Measurements from ENCODE around the gene FBXW12. TPM values are rescaled to one million over a fixed set of nuclear protein-coding genes. Genes with fewer than 3 reads are reported as not detected.

Gene FBXW12
- total RNA-seq, 4 donors from 2014 or later, result not detected

DNA sequence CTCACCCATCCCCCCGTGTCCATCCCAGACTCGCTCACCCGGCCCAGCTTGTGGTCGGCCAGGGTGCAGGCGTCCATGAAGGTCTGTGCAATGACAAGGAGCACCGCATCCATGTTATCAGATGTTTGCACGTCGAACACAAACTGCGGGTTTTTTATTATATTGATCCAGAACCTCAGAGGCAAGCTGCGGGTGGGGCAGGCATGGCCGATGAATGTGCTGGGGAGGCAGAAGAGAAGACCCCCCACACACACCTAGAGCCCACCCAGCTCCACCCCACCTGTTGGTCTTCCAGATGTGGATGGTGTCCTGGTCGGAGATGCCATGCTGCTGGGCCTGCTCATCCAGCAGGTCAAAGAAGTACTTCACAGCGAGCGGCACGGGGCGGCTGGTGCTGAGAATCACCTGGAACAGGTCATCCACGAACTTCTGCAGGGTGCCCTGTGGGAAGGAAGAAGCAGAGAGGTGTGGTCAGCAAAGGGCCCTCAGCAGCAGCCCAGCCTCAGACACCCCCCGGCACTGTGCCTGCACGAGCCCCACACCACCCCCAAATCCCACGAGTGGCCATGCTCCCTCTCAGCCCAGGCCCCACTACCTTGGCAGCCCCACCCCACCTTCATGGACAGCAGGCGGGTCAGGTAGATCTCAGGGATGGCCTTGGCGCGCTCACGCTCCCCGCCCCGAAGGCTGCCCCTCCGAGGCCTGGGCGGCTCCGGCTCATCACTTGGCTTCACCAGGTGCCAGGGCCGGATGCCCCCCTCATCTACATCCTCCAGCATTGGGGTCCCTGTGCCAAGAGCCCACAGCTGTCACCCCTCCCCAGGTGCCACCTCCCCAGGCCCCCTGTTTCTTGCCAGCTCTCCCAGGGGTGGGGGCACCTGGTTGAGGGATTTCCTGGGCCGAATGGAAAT, 37.5 kb downstream of the FBXW12 start:
- peaks cover 74 to 88% of the 10 kb centered on the region in 2 donors for H3K36me3 ChIP-seq
- no peak overlapping the region for H3K27ac ChIP-seq
- intact Hi-C loops (cut with DNase I), result no loop called here
- WGBS, 2 donors, result 92 to 94% methylated on average over 18 to 27 of the region's 31 CpGs
- no peak overlapping the region for H3K4me3 ChIP-seq (replicated peaks in 1 of 3)
- H3K9me3 ChIP-seq, result no peaks in the 10 kb centered on the region
- TF ChIP-seq, protein P1, sequence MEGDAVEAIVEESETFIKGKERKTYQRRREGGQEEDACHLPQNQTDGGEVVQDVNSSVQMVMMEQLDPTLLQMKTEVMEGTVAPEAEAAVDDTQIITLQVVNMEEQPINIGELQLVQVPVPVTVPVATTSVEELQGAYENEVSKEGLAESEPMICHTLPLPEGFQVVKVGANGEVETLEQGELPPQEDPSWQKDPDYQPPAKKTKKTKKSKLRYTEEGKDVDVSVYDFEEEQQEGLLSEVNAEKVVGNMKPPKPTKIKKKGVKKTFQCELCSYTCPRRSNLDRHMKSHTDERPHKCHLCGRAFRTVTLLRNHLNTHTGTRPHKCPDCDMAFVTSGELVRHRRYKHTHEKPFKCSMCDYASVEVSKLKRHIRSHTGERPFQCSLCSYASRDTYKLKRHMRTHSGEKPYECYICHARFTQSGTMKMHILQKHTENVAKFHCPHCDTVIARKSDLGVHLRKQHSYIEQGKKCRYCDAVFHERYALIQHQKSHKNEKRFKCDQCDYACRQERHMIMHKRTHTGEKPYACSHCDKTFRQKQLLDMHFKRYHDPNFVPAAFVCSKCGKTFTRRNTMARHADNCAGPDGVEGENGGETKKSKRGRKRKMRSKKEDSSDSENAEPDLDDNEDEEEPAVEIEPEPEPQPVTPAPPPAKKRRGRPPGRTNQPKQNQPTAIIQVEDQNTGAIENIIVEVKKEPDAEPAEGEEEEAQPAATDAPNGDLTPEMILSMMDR (IDR thresholded peaks at IDR 0.05), result no peak
- no peak for TF ChIP-seq POLR2A (IDR thresholded peaks at IDR 0.05)
- no peaks in the 10 kb centered on the region for H3K27me3 ChIP-seq
- peak; percentile 0 to 1 for DNase-seq
- no peaks in the 10 kb centered on the region for H3K4me1 ChIP-seq

GRCh38 chr3:48410205-48411040, 38.4 kb downstream of the FBXW12 start:
- TF ChIP-seq, protein P1 (IDR thresholded peaks at IDR 0.05), result no peak
- TF ChIP-seq POLR2A (IDR thresholded peaks at IDR 0.05), result no peak
- peak in 1 of 2 donors; percentile 1 for DNase-seq
- Histone ChIP-seq H3K9me3 (no peaks in the 10 kb centered on the region), H3K4me1 (no peaks in the 10 kb centered on the region), H3K27me3 (no peaks in the 10 kb centered on the region), H3K27ac (no peak overlapping the region), H3K36me3 (peaks cover 81 to 90% of the 10 kb centered on the region in 2 donors), H3K4me3 (replicated peaks in 1 of 3) (no peak overlapping the region)
- intact Hi-C loops (cut with DNase I), result no loop called here
- 96 to 97% methylated on average over 11 to 14 of the region's 16 CpGs for WGBS, 2 donors

DNA sequence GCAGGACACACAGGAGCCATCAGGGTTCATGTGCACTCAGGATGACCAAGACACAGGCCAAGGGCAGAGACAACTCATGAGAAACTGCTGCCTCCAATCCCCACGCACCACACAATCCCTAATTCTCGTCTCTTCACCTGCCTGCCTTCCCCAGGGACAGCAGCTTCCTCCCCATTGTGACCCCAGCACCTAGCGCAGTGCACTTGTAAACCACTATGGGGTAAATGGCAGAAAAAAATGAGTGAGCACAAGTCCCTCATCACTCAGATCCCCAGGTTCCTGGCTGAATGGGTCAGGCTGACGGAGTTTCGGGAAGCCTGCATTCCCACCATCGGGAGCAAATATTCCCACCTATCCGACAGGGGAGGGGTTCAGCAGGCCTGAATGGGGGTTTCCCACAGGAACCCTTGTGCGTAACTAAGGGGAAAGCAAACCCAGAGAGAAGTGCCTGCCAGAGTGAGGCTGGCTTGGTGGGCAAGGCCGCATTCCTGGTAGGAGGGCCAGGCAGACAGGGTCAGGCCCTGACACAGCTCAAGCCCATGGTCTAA, 39.1 kb downstream of the FBXW12 start:
- intact Hi-C loops (cut with DNase I), result no loop called here
- 93 to 98% methylated on average over 9 of the region's 9 CpGs for WGBS, 2 donors
- DNase-seq, result no peak
- no peaks in the 10 kb centered on the region for H3K9me3 ChIP-seq
- no peak overlapping the region for H3K27ac ChIP-seq
- TF ChIP-seq POLR2A (IDR thresholded peaks at IDR 0.05), result no peak
- TF ChIP-seq, protein P1 (IDR thresholded peaks at IDR 0.05), result no peak
- no peaks in the 10 kb centered on the region for H3K4me1 ChIP-seq
- H3K4me3 ChIP-seq (replicated peaks in 1 of 3), result no peak overlapping the region
- no peaks in the 10 kb centered on the region for H3K27me3 ChIP-seq
- peaks cover 85 to 89% of the 10 kb centered on the region in 2 donors for H3K36me3 ChIP-seq

DNA sequence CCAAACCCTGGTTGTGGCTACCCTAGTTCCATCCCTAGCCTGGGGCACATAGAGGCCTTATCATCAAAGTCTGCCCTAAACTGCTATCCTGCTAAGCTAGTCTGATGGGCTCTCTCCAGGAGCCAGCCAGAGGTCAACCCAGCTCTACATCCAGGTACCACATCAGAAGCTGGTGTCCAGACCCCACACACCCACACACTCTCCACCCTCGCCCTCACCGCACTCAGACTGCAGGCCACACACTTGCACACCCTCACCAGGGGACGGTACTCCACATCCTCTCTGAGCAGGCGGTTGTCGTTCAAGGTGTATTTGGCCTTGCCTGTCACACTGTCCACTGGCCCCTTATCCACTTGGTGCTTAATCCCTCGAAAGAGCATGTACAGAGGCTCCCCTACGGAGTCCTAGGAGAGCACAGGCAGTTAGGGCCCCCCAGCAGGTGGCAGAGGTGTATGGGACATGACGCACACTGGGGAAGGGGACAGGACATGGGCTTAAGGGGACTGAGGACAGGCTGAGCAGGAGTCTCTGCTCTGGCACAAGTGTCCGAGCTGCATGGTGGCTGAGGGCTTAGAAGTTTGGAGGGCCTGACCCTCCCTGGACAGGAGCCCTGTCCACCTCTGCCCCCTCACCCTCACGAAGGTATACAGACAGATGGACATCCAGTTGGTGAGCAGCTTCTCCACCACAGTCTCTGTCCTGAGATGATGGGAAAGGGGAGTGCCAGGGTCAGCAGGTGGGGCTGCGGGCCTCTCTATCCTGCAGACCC, 39.8 kb downstream of the FBXW12 start:
- TF ChIP-seq, protein P1 (IDR thresholded peaks at IDR 0.05), result no peak
- TF ChIP-seq POLR2A (IDR thresholded peaks at IDR 0.05), result no peak
- no peak overlapping the region for H3K27ac ChIP-seq

More for the DNA sequence above, 39.8 kb downstream of the FBXW12 start:
- H3K9me3 ChIP-seq, result no peaks in the 10 kb centered on the region
- 93 to 94% methylated on average over 11 of the region's 11 CpGs for WGBS, 2 donors
- no peak overlapping the region for H3K4me3 ChIP-seq (replicated peaks in 1 of 3)
- H3K4me1 ChIP-seq, result no peaks in the 10 kb centered on the region
- peak in 1 of 2 donors; percentile 0 for DNase-seq
- H3K36me3 ChIP-seq, result peaks cover 85 to 92% of the 10 kb centered on the region in 2 donors
- no peaks in the 10 kb centered on the region for H3K27me3 ChIP-seq
- intact Hi-C loops (cut with DNase I), result no loop called here
